Skin epidermis (tissue), 12 donors: ENCODE measurements around the gene CNDP1.

Experiments
- H3K27ac ChIP-seq, 21 experiments: fragments of 200-600 bp; sonication (generic) in 11 of 21; one replicate each; pipeline ENCODE4 v1.5.0; 2020; ENCODE audit warnings: mild to moderate bottlenecking in 3 of 21, inconsistent platforms in 2 of 21, moderate library complexity in 2 of 21
- H3K4me3 ChIP-seq, 7 experiments: fragments of 200-600 bp; sonication (generic) in 2 of 7; one replicate each; pipeline ENCODE4 v1.5.0; 2020; ENCODE audit warnings: inconsistent platforms in 2 of 7, mild to moderate bottlenecking in 2 of 7, moderate library complexity in 1 of 7

CNDP1 gene

DNA sequence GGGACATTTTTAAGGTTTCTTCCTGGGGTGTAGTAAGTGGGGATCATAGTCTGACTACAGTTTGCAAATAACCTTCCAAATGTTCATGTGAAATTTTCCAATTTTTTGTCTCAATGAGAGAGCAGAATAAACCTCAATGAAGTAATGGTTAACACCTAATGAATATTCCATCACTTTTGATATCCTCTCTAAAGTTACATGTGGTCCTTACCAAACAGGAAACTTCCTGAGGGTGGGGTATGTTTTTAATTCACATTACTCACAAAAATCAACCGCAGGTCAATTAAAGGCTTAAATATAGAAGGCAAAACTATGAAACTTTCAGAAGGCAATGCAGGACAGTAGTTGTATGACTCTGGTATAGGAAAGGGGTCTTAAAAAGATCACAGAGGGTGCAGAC is 76.6 kb downstream of the CNDP1 start:
- no peak overlapping the region for H3K27ac ChIP-seq
- no peak overlapping the region for H3K4me3 ChIP-seq

DNA sequence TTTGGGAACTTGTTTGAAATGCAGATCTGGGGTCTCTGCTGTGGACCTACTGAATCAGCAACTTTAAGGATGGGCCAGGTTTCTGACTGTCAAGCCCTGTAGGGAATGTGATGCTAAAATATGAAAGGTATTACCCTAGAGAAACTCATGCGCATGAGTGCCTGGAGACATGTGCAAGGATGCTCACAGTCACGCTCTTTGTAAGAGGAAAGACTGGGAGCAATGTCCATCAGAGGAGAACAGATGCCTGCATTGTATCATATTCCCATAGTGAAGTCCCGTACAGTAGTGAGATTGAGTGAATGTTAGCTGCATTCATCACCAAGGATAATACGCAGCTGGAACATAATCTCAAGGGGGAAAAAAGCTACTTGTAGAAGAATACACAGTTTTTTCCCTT is 77.5 kb downstream of the CNDP1 start:
- H3K27ac ChIP-seq, result no peak overlapping the region
- no peak overlapping the region for H3K4me3 ChIP-seq

DNA sequence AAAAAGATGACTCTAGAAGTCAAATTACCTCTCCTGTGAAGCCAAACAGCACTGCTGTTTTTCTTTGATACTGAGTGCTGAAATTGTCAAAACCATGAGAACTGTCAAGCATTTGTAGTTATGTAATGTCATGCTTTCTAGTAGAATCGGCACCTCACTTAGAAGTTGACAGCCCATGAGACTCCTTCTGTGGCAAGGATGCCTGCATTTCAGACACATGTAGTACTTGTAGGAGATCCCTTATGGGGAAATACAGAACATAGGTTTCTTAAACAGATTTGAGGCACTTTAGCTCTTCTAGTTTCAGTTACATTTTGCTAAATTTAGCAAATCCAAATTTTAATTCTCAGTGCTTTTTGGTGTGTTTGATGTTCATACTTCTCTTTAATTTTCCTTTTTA is 79.1 kb downstream of the CNDP1 start:
- Histone ChIP-seq H3K27ac (peak overlapping the region in 1 of 21 experiments; percentile 5), H3K4me3 (no peak overlapping the region)

DNA sequence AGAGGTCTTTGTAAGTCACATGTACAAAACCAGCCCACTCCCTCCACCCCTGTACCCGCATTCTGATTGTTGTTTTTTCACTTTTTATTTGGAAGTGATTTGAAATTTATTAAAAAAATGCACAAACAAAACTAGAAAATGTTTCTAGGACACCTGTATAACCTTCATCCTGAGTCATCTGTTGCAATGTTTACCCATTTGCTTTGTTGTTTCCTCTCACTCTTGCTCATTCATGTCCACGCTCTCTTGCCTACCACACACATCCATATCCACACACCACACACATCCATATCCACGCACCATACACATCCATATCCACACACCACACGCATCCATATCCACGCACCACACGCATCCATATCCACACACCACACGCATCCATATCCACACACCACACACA is 82.2 kb downstream of the CNDP1 start:
- no peak overlapping the region for H3K27ac ChIP-seq
- no peak overlapping the region for H3K4me3 ChIP-seq

DNA sequence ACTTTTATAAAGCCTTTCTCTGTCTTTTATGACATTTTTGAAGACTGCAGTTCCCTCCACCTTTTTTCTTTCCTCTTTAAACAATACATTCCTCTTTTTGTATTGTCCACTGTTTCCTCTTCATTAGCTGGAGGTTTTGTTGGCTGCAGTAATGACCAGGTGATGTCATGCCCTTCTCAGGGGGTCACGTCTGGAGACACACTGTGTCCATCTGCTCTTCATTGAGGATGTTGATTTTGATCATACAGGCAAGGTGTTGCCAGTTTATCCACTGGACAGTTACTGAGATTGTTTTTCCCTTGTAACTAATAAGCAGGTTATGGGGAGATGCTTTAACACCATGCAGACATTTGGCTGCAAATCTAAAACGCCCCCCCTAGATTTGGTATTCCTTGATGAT is 83.2 kb downstream of the CNDP1 start:
- no peak overlapping the region for H3K27ac ChIP-seq
- H3K4me3 ChIP-seq, result no peak overlapping the region

DNA sequence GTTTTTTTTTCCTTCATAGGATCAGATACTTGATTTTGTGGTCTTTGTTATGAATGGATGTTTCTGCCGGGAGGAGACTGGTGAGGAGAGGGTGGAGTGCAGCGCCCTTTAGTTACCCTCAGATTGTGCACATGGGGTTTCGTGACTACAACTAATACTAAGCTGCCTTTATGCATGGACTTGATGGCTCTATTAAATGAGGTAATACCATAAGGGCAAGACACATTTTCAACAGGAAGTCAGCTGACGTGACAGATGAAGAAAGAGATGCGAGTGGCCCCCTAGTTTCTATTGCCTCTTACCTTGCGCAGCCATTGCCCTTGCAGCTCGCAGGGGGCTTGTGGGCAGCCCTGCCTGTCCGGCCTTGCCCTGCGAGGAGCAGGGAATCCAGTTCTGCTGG is 87.8 kb downstream of the CNDP1 start:
- no peak overlapping the region for H3K27ac ChIP-seq
- no peak overlapping the region for H3K4me3 ChIP-seq

DNA sequence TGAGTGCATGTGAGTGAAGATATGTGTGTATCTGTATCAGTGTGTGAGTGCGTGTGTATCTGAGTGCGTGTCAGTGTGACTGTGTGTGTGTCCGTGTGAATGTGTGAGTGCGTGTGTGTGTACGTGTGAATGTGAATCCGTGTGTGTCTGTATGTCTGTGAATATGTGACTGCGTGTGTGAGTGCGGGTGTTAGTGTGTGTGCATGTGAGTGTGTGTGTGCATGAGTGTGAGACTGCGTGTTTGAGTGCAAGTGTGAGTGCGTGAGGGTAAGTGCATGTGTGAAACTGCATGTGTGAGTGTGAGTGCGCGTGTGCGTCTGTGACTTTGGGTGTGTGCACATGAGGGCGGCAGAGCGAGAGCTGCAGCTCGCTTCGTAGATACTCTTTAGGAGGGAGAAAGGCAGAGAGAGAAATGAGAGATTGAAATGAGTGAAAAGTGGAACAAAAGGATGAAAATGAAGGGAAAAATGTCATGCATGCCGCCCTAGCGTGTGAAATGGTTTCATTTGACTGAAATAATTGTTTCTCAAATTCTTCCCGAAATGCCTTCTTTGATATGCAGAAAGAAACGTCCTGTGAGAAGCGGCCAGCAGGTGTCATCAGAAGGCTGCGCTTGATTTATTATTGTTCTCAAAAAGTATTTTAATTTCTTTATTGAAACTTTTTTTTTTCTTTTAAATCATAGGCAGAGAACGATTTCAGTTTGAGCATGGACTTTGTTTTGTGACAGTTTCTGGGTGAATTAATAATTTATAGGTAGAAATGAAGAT is 88.9 kb downstream of the CNDP1 start:
- no peak overlapping the region for H3K4me3 ChIP-seq
- H3K27ac ChIP-seq, result no peak overlapping the region

DNA sequence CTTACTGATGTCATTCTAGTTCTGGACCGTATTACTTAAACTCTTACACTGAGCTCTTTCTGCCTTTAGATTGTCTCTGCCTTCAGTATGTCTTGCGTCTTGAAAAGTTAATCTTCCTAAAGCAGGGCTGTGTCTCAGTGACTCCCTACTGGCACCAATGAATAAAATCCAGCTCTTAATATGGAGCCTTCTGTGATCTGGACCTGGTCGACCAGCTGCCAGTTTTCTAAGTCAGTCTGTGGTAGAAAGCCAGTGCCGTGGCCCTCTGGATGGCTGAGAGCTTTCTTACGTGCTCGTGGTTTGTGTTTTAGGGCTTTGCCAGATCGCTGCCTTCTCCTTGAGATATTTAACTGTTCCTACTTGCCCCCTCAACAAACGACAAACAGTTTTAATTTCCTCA is 90.2 kb downstream of the CNDP1 start:
- H3K4me3 ChIP-seq, result no peak overlapping the region
- H3K27ac ChIP-seq, result no peak overlapping the region

DNA sequence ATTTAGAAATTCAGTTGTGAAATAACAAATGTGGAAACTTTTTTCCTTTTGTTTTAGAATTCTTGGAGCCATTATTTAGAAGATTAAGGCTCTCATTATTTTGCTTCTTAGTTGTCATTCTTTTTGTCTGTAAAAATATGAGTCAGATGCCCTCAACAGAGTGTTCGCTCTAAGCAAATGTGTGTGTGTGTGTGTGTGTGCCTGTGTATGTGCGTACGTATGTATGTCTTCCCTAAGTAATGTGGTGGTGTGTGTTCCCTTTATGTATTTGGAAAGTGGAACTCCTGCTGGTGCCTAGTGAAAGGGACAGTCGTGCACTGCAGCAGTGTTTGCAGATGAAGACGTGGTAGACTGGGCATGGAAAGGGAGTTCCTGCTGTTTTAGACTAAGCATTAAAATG is 90.9 kb downstream of the CNDP1 start:
- H3K27ac ChIP-seq, result no peak overlapping the region
- no peak overlapping the region for H3K4me3 ChIP-seq

DNA sequence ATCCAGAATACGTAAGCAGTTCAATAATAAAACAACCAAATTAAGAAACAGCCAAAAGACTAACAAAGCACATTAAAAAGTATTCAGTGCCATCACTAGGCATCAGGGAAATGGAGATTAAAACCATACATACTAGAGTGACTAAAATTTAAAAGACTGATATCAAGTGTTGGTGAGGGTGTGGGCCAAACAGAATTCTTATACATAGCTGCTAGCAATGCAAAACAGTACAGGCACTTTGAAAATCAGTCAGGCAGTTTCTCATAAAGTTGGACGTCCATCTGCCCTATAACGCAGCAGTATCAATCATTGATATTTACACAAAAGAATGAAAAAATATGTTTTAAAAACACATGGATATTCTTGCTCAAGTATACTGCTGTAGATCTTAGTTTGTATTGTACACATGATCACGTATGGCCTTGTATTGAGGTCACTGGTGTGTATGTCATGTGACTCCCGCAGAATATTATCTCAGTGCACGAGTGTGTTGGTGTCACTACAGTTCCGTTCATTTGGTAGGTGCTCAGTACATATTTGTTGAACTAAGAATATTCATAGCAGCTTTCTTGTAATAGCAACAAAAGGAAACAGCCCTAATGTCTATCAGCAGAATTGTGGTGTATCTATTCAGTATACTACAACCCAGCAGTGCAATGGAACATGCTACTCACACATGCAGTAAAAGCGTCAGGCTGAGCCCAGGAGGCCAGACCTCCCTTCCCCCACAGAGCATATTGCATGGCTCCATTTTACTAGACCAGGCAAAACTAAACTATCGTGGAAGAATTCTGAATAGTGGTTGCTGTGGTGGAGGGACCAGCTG is 92.0 kb downstream of the CNDP1 start:
- H3K4me3 ChIP-seq, result no peak overlapping the region
- no peak overlapping the region for H3K27ac ChIP-seq

DNA sequence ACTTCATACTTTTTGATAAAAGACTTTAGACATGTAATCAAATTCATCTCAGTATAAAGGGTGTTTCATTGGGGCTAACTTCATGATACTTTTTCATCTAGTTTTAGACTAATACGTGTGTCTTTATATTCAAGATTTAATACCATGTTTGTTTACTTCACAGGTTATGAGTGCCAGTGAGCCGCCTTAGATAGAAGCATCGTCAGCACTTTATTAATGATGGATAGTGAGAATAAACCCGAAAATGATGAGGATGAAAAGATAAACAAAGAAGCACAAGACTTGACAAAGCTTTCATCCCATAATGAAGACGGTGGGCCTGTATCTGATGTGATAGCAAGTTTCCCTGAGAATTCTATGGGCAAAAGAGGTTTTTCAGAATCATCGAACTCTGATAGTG is 96.5 kb downstream of the CNDP1 start:
- Histone ChIP-seq H3K27ac (peak overlapping the region in 1 of 21 experiments; percentile 58), H3K4me3 (no peak overlapping the region)

DNA sequence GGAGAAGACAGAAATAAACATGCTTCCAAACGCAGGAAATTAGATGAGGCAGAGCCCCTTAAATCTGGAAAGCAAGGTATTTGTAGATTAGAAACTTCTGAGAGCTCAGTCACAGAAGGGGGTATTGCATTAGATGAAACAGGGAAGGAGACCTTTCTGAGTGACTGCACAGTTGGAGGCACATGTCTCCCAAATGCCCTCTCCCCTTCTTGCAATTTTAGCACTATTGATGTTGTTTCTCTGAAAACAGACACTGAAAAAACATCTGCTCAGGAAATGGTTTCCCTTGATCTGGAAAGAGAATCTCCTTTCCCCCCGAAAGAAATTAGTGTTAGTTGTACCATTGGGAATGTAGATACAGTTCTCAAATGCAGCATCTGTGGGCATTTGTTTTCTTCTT is 96.9 kb downstream of the CNDP1 start:
- Histone ChIP-seq H3K4me3 (no peak overlapping the region), H3K27ac (peak overlapping the region in 1 of 21 experiments; percentile 58)

DNA sequence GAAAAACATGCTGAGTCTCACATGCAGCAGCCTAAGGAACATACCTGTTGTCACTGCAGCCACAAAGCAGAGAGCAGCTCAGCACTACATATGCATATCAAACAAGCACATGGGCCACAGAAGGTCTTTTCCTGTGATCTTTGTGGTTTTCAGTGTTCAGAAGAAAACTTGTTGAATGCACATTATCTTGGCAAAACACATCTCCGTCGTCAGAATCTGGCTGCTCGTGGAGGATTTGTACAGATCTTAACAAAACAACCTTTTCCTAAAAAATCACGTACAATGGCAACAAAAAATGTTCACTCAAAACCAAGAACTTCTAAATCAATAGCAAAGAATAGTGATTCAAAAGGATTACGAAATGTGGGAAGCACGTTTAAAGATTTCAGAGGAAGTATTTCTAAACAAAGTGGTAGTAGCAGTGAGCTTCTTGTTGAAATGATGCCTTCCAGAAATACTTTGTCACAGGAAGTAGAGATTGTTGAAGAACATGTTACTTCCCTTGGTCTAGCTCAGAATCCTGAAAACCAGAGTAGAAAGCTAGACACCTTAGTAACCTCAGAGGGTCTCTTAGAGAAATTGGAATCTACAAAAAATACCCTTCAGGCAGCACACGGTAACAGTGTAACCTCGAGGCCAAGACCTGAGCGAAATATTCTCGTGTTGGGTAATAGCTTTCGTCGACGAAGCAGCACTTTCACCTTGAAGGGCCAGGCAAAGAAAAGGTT is 97.5 kb downstream of the CNDP1 start:
- peak overlapping the region in 2 of 21 experiments; percentile 50 to 58 for H3K27ac ChIP-seq
- H3K4me3 ChIP-seq, result no peak overlapping the region

DNA sequence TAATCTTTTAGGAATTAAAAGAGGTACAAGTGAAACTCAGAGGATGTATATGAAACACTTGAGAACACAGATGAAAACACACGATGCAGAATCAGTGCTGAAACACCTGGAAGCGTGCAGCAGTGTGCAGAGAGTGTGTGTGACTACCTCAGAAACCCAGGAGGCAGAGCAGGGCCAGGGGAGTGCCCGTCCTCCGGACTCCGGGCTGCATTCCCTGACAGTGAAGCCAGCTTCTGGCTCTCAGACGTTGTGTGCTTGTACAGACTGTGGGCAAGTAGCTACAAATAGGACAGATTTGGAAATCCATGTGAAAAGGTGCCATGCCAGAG is 98.0 kb downstream of the CNDP1 start:
- no peak overlapping the region for H3K4me3 ChIP-seq
- H3K27ac ChIP-seq, result peak overlapping the region in 1 of 21 experiments; percentile 58

DNA sequence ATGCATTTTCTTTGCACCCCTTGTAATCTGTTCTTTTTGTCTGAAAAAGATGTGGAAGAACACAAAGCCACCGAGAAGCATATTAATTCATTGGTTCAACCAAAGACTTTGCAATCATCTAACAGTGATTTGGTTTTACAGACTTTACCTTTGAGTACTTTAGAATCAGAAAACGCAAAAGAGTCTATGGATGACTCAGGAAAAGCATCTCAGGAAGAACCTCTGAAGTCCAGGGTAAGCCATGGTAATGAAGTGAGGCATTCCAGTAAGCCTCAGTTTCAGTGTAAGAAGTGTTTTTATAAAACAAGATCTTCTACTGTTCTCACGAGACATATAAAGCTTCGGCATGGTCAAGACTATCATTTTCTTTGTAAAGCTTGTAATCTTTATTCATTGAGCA is 98.6 kb downstream of the CNDP1 start:
- H3K27ac ChIP-seq, result no peak overlapping the region
- H3K4me3 ChIP-seq, result no peak overlapping the region

DNA sequence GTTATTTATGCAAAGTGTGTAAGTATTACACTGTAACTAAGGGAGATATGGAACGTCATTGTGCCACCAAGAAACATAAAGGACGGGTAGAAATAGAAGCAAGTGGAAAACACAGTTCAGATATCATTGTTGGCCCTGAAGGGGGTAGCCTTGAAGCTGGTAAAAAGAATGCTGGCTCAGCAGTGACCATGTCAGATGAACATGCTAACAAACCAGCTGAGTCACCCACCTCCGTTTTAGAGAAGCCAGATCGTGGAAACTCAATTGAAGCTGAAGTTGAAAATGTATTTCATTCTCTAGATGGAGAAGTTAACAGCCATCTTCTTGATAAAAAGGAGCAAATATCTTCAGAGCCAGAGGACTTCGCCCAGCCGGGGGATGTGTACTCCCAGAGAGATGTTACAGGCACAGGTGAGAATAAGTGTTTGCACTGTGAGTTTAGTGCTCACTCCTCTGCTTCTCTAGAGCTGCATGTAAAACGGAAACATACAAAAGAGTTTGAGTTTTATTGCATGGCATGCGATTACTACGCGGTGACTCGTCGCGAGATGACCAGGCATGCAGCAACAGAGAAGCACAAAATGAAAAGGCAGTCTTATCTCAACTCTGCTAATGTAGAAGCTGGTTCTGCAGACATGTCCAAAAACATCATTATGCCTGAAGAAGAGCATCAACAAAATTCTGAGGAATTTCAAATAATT is 99.5 kb downstream of the CNDP1 start:
- Histone ChIP-seq H3K4me3 (no peak overlapping the region), H3K27ac (no peak overlapping the region)

DNA sequence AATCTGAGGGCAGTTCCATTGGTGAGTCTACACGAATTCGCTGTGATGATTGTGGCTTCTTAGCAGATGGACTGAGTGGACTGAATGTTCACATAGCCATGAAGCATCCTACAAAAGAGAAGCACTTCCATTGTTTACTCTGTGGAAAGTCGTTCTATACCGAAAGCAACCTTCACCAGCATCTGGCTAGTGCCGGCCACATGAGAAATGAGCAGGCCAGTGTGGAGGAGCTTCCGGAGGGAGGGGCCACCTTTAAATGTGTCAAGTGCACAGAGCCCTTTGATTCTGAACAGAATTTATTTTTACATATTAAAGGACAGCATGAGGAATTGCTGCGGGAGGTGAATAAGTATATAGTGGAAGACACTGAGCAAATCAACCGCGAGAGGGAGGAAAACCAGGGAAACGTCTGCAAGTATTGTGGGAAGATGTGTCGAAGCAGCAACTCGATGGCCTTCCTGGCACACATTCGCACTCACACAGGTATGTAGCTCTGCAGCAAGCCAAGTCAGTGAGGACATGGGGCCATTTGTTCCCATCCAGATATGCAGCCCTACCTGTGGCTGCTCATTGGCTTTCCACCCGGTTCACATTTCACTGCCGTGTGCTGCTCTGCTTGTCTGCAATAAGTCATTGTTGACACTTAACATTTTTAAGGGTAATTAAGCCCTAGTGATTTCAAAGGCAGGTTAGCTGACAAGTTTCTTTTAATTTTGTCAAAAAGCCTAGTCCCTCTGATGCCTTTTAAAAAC is 101.1 kb downstream of the CNDP1 start:
- Histone ChIP-seq H3K4me3 (no peak overlapping the region), H3K27ac (no peak overlapping the region)
